ENCODE measurements around the gene UGT1A10. TPM values are rescaled to one million over a fixed set of nuclear protein-coding genes. Genes with fewer than 3 reads are reported as not detected.
"Not testable (repeated sequence)": the region's sequence is repeated elsewhere in the genome, so short reads cannot be mapped to it uniquely, and the experiment has no call there.

UGT1A10 gene
- total RNA-seq, 1 experiment from 2014 or later, result not detected

DNA sequence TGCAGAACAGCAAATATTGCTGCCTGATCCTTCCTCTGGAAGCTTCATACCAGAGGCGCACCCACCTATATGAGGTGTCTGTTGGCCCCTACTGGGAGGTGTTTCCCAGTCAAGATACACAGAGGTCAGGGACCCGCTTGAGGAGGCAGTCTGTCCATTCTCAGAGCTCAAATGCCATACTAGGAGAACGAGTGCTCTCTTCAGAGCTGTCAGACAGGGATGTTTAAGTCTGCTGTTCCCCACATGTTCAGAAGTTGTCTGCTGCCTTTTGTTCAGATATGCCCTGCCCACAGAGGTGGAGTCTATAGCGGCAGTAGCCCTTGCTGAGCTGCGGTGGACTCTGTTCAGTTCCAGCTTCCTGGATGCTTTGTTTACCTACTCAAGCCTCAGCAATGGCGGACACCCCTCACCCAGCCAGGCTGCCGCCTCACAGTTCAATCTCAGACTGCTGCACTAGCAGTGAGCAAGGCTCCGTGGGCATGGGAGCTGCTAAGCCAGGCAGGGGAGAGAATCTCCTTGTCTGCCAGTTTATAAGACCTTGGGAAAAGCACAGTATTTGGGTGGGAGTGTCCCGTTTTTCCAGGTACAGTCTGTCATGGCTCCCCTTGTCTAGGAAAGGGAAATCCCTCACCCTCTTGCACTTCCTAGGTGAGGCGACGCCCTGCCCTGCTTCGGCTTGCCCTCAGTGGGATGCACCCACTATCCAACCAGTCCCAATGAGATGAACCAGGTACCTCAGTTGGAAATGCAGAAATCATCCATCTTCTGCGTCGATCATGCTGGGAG, 100.8 kb downstream of the UGT1A10 start:
- CTCF ChIA-PET, result not testable (repeated sequence)

DNA sequence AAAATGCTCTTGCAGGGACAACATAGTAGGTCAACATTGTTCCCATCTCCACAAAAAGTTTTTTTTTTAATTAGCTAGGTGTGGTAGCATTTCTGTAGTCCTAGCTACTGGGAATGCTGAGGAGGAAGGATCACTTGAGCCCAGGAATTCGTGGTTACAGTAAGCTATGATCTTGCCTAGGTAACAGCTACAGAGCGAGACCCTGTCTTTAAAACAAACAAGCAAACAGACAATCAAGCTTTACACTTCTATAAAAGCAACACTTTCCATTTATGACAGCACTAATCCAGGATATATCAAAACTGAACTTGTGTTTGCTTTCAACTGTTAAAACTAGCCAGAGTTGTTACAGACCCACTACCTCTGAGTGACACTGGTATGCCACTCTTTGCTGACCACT, 104.6 kb downstream of the UGT1A10 start:
- TF ChIP-seq EZH2phosphoT487 (IDR thresholded peaks at IDR 0.05; ENCODE audit: borderline replicate concordance), result no peak
- TF ChIP-seq ZNF274 (IDR thresholded peaks at IDR 0.05; ENCODE audit: low read depth, low read length), result no peak
- TF ChIP-seq JUND (IDR thresholded peaks at IDR 0.05), result no peak
- TF ChIP-seq SP1 (IDR thresholded peaks at IDR 0.05; ENCODE audit: low read depth), result no peak
- no peak for TF ChIP-seq ZFX (IDR thresholded peaks at IDR 0.05)
- TF ChIP-seq ELF1 (IDR thresholded peaks at IDR 0.05; ENCODE audit: borderline replicate concordance, low read depth), result no peak
- TF ChIP-seq RAD21 (IDR thresholded peaks at IDR 0.05; ENCODE audit: low read depth), result no peak
- Histone ChIP-seq H3K4me1 (ENCODE audit: control insufficient read depth in 1 of 2, insufficient read depth in 2 of 2, low read length in 2 of 2) (no peaks in the 10 kb centered on the region), H3K9me2 (ENCODE audit: insufficient read depth) (no peaks in the 10 kb centered on the region), H3K9ac (ENCODE audit: low read length) (no peak overlapping the region), H3K4me3 (replicated peaks in 1 of 2; ENCODE audit: low read depth in 1 of 2, low read length in 2 of 2) (no peak overlapping the region), H2AFZ (ENCODE audit: low read depth, low read length, poor library complexity, severe bottlenecking) (no peak overlapping the region), H3K4me2 (ENCODE audit: low read length) (no peak overlapping the region), H3K79me2 (ENCODE audit: insufficient read depth, low read length) (no peaks in the 10 kb centered on the region), H3K36me3 (ENCODE audit: control insufficient read depth in 1 of 2, insufficient read depth in 2 of 2, low read length in 2 of 2) (no peaks in the 10 kb centered on the region), H3K27ac (ENCODE audit: low read depth, low read length) (no peak overlapping the region), H3K27me3 (ENCODE audit: insufficient read depth, low read length) (no peaks in the 10 kb centered on the region), H4K20me1 (ENCODE audit: insufficient read depth) (no peaks in the 10 kb centered on the region), H3K9me3 (ENCODE audit: control insufficient read depth in 1 of 2, insufficient read depth in 1 of 2, low read depth in 1 of 2, low read length in 2 of 2) (no peaks in the 10 kb centered on the region)
- ChIA-PET POLR2A (no interaction called here), CTCF (no interaction called here), RAD21 (ENCODE audit: low non-redundant PET in 1 of 2, low total read pairs in 2 of 2, uncharacterized antibody in 2 of 2, unreplicated experiment in 2 of 2) (no interaction called here)
- DNase-seq (ENCODE audit: low read depth, low spot score), result no peak
- ATAC-seq, result no peak
- intact Hi-C loops (cut with micrococcal nuclease), result no loop called here
- BruUV-seq (replicated peaks), result no TSS peak

More for the DNA sequence above, 100.8 kb downstream of the UGT1A10 start:
- H3K4me3 ChIP-seq (replicated peaks in 1 of 2; ENCODE audit: low read depth in 1 of 2, low read length in 2 of 2); intact Hi-C loops (cut with micrococcal nuclease); POLR2A ChIA-PET; DNase-seq (ENCODE audit: low read depth, low spot score); H3K79me2 ChIP-seq (ENCODE audit: insufficient read depth, low read length); H3K27me3 ChIP-seq (ENCODE audit: insufficient read depth, low read length); BruUV-seq (replicated peaks); ATAC-seq; RAD21 ChIA-PET (ENCODE audit: low non-redundant PET in 1 of 2, low total read pairs in 2 of 2, uncharacterized antibody in 2 of 2, unreplicated experiment in 2 of 2); H3K4me2 ChIP-seq (ENCODE audit: low read length); H3K36me3 ChIP-seq (ENCODE audit: control insufficient read depth in 1 of 2, insufficient read depth in 2 of 2, low read length in 2 of 2); H3K4me1 ChIP-seq (ENCODE audit: control insufficient read depth in 1 of 2, insufficient read depth in 2 of 2, low read length in 2 of 2); H3K27ac ChIP-seq (ENCODE audit: low read depth, low read length); H3K9me2 ChIP-seq (ENCODE audit: insufficient read depth); H3K9me3 ChIP-seq (ENCODE audit: control insufficient read depth in 1 of 2, insufficient read depth in 1 of 2, low read depth in 1 of 2, low read length in 2 of 2); H2AFZ ChIP-seq (ENCODE audit: low read depth, low read length, poor library complexity, severe bottlenecking); H3K9ac ChIP-seq (ENCODE audit: low read length); H4K20me1 ChIP-seq (ENCODE audit: insufficient read depth): not testable (repeated sequence)

Measured in HCT116 (cell line).